ENCODE data around the gene TBC1D5.

GRCh38 chr3:17542591-17542990, 199.8 kb downstream of the TBC1D5 start:
- TF ChIP-seq CTCF (IDR thresholded peaks at IDR 0.05) (no peak), POLR2A (IDR thresholded peaks at IDR 0.05) (no peak)
